GM18498 (cell line): ENCODE data around the gene TRIM36.

Experiments
- ATAC-seq: cut with Tn5 transposase; IDR thresholded peaks from one replicate; pipeline ENCODE4 v1.9.1; 2021; ENCODE audit warnings: mild to moderate bottlenecking, moderate library complexity; ENCODE audit not compliant: unreplicated experiment

TRIM36 gene

DNA sequence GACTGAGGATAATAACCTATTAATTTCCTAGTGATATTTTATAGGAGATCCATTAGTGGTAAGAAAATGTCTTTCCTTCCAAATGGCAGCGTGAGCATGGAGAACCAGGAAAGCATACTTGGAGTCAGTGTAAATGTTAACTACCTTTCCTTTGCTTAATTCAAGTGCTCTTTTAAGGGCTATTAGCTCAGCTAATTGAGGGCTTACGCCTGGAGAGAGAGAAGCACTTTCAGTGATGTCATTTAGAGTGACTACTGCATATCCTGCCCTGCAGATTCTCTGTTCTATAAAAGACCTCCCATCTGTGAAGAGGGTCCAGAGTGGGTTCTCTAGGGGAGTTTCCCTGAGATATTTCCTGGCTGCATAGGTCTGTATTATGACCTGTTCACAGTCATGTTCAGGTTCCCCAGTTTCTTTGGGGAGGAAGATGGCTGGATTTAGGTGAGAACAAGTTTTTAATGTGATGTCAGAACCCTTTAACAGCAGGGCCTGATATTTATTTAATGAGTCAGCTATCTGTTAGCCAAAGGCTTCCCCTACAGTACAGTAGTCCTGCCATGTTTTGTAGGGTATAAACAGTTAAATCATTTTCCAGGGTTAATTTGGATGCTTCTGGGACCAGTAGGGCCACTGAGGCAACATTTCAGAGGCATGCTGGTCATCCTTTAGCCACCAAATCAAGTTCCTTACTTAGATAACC lies 89.6 kb downstream of the TRIM36 start:
- no peak for ATAC-seq
